ENCODE results near the gene RGL1. TPM values are rescaled to one million over a fixed set of nuclear protein-coding genes. Genes with fewer than 3 reads are reported as not detected.

RGL1 gene
- total and polyA plus RNA-seq, 2 donors (not counting 3 experiments of a cell fraction or from before 2014, with no cell fraction given): 19.8 to 35.3 TPM

DNA sequence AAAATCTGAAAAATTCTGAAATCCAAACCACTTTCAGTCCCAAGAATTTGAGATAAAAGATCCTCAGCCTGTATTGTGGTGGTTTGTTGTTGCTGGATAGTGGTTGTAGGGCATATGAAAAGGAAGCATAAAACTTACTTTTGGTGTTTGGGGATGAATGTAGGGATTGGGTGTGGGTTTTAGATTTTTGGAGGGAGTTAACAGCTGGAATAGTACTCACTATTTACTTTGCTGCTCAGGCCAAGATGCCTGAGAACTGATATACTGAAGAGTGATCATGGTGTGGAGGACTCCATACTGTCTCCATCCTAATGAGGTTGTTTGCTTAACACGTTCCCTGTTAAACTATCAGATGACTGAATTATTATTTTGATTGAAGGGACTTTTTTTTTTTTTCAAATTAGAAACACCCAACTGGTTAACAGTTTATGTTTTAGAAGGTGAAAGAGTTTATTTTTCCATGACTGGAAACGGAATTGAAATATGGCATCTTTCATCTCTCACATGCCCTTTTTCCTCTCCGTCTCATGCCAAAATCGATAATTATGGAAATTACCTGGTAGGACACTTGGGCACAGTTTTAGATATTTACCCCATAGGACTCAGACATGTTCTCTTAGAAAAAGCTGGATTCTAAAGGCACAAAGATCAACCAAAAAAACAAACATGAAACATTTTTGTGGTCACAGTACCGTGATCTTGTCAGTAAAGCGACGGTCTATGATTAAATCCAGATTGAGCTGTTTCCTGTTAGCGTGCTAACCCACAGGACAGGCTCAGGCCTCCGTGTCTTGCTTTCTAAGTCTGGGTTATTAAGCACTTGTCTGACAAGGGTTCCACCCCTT is 37.3 kb downstream of the RGL1 start:
- dilution Hi-C loops (cut with MboI; ENCODE audit: extremely low pct_ligation_motif_present, low sequenced_read_pairs) (no loop called here), intact Hi-C loops (cut with micrococcal nuclease) (loop anchor here (1.0 to 2.0 kb wide), 4 partner anchors 24 to 73 kb away; no protein-coding TSS in a partner anchor)
- FAIRE-seq (peak; percentile 79), DNase-seq (ENCODE audit: low read depth, low spot score) (peak; percentile 80)
- Histone ChIP-seq H3K27ac (ENCODE audit: insufficient read depth, low read depth, low read length) (peak overlapping the region; percentile 74), H3K9me1 (replicated peaks; ENCODE audit: control insufficient read depth, extremely low read depth, insufficient read depth, low read length) (no peaks in the 10 kb centered on the region), H3K9ac (replicated peaks; ENCODE audit: extremely low read depth, insufficient read depth, low read length) (peak overlapping the region; percentile 70), H2AFZ (ENCODE audit: low read depth, low read length) (no peak overlapping the region), H3K4me2 (ENCODE audit: insufficient read depth, low read length) (peak overlapping the region; percentile 80), H3K4me3 (replicated peaks in 1 of 3; ENCODE audit: insufficient read depth in 1 of 3, low read depth in 1 of 3, low read length in 3 of 3) (peak overlapping the region in 1 of 3 experiments; percentile 28), H3K4me1 (ENCODE audit: control insufficient read depth, extremely low read depth, insufficient read depth, low read length) (peaks cover 53% of the 10 kb centered on the region), H4K20me1 (replicated peaks; ENCODE audit: control insufficient read depth, extremely low read depth, insufficient read depth, low read length) (no peaks in the 10 kb centered on the region), H3K9me3 (replicated peaks; ENCODE audit: control insufficient read depth, insufficient read depth, low read length) (no peaks in the 10 kb centered on the region), H3K36me3 (ENCODE audit: control insufficient read depth in 2 of 2, extremely low read depth in 1 of 2, insufficient read depth in 2 of 2, low read length in 2 of 2) (peaks cover 0 to 2% of the 10 kb centered on the region in 2 experiments), H3K79me2 (ENCODE audit: control insufficient read depth, insufficient read depth, low read length) (peaks cover 16% of the 10 kb centered on the region), H3K27me3 (ENCODE audit: control insufficient read depth in 2 of 2, insufficient read depth in 2 of 2, low read length in 2 of 2) (no peaks in the 10 kb centered on the region)
- BruUV-seq (replicated peaks): TSS peak; percentile 60
- CTCF ChIA-PET: interaction anchor here (0.8 to 2.0 kb wide), 6 partner anchors 9 to 157 kb away, joined by 4 to 8 read pairs (median 4); no protein-coding TSS in a partner anchor
- POLR2A ChIA-PET: no interaction called here
- TF ChIP-seq JUN (IDR thresholded peaks at IDR 0.05; ENCODE audit: borderline replicate concordance, insufficient read depth, insufficient read length, low read depth): peak; percentile 26
- TF ChIP-seq, protein P1, sequence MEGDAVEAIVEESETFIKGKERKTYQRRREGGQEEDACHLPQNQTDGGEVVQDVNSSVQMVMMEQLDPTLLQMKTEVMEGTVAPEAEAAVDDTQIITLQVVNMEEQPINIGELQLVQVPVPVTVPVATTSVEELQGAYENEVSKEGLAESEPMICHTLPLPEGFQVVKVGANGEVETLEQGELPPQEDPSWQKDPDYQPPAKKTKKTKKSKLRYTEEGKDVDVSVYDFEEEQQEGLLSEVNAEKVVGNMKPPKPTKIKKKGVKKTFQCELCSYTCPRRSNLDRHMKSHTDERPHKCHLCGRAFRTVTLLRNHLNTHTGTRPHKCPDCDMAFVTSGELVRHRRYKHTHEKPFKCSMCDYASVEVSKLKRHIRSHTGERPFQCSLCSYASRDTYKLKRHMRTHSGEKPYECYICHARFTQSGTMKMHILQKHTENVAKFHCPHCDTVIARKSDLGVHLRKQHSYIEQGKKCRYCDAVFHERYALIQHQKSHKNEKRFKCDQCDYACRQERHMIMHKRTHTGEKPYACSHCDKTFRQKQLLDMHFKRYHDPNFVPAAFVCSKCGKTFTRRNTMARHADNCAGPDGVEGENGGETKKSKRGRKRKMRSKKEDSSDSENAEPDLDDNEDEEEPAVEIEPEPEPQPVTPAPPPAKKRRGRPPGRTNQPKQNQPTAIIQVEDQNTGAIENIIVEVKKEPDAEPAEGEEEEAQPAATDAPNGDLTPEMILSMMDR (IDR thresholded peaks at IDR 0.05; ENCODE audit: extremely low read depth in 1 of 2, insufficient read depth in 1 of 2, low read depth in 1 of 2, low read length in 2 of 2): no peak
- TF ChIP-seq FOS (IDR thresholded peaks at IDR 0.05; ENCODE audit: borderline replicate concordance, insufficient read depth, low read length): peak; percentile 21
- TF ChIP-seq MYC (IDR thresholded peaks at IDR 0.05; ENCODE audit: low read depth, low read length): no peak
- TF ChIP-seq GATA2 (IDR thresholded peaks at IDR 0.05; ENCODE audit: insufficient read depth, insufficient read length, low read depth, low read length): peak; percentile 84
- TF ChIP-seq POLR2A (IDR thresholded peaks at IDR 0.05; ENCODE audit: low read depth, low read length): no peak
- peak; percentile 70 for TF ChIP-seq POLR2AphosphoS5 (IDR thresholded peaks at IDR 0.05; ENCODE audit: insufficient read depth, low read depth, low read length)
- TF ChIP-seq, protein P2, sequence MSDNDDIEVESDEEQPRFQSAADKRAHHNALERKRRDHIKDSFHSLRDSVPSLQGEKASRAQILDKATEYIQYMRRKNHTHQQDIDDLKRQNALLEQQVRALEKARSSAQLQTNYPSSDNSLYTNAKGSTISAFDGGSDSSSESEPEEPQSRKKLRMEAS (IDR thresholded peaks at IDR 0.05; ENCODE audit: insufficient read depth, insufficient read length): no peak

Data from endothelial cell of umbilical vein (primary cell).